Glutamatergic neuron (in vitro differentiated cells): ENCODE data around the gene IL1RL1. TPM values are rescaled to one million over a fixed set of nuclear protein-coding genes. Genes with fewer than 3 reads are reported as not detected.

Source experiments
- DNase-seq: peaks from one replicate; pipeline ENCODE4 v3.0.0; 2022
- H3K27ac Mint-ChIP-seq: one replicate; pipeline ENCODE4 v1.8.0; 2020; ENCODE audit warnings: mild to moderate bottlenecking, mixed read lengths, inconsistent platforms; ENCODE audit not compliant: unreplicated experiment
- H3K27me3 Mint-ChIP-seq: one replicate; pipeline ENCODE4 v1.8.0; 2020; ENCODE audit warnings: mild to moderate bottlenecking, moderate library complexity, mixed read lengths, inconsistent platforms; ENCODE audit not compliant: unreplicated experiment
- H3K36me3 Mint-ChIP-seq: one replicate; pipeline ENCODE4 v1.8.0; 2020; ENCODE audit warnings: mild to moderate bottlenecking, mixed read lengths, inconsistent platforms; ENCODE audit not compliant: unreplicated experiment
- H3K4me1 Mint-ChIP-seq: one replicate; pipeline ENCODE4 v1.8.0; 2020; ENCODE audit warnings: mild to moderate bottlenecking, low read depth, mixed read lengths, inconsistent platforms; ENCODE audit not compliant: unreplicated experiment
- H3K4me3 Mint-ChIP-seq: one replicate; pipeline ENCODE4 v1.8.0; 2020; ENCODE audit warnings: mild to moderate bottlenecking, mixed read lengths, inconsistent platforms; ENCODE audit not compliant: unreplicated experiment
- H3K9me3 Mint-ChIP-seq: one replicate; pipeline ENCODE4 v1.8.0; 2020; ENCODE audit warnings: mild to moderate bottlenecking, moderate library complexity, mixed read lengths, inconsistent platforms; ENCODE audit not compliant: unreplicated experiment
- CTCF ChIP-seq: fragments of 200-600 bp; sonication (generic); IDR thresholded peaks from one replicate; pipeline ENCODE4 v1.5.0; 2021; ENCODE audit not compliant: partially characterized antibody, unreplicated experiment
- total RNA-seq: library from RNA; stranded (reverse); fragmentation: NEBNext Ultra II Directional; extraction: Animal tissue kit (Norgen Biotek cat#: 25700); gene quantifications from one replicate; pipeline ENCODE4 v1.2.1, GENCODE V29; 2021; ENCODE audit not compliant: unreplicated experiment

The IL1RL1 gene
- total RNA-seq, 1 donor from 2014 or later = not detected

- Mint-ChIP-seq H3K36me3 (no peaks in the 10 kb centered on the region), H3K4me1 (no peaks in the 10 kb centered on the region)
Observed at GRCh38 chr2:102392096-102392495, 80.7 kb downstream of the IL1RL1 start.

GRCh38 chr2:102392942-102393341 lies 81.6 kb downstream of the IL1RL1 start:
- no peaks in the 10 kb centered on the region for H3K36me3 Mint-ChIP-seq
- no peaks in the 10 kb centered on the region for H3K9me3 Mint-ChIP-seq
- H3K4me1 Mint-ChIP-seq = no peaks in the 10 kb centered on the region
- no peak overlapping the region for H3K4me3 Mint-ChIP-seq
- no peaks in the 10 kb centered on the region for H3K27me3 Mint-ChIP-seq
- TF ChIP-seq CTCF = no peak
- no peak overlapping the region for H3K27ac Mint-ChIP-seq
- no peak for DNase-seq

More at GRCh38 chr2:102392096-102392495, 80.7 kb downstream of the IL1RL1 start:
- no peak overlapping the region for H3K4me3 Mint-ChIP-seq
- no peaks in the 10 kb centered on the region for H3K27me3 Mint-ChIP-seq
- no peak for TF ChIP-seq CTCF
- DNase-seq = no peak
- no peaks in the 10 kb centered on the region for H3K9me3 Mint-ChIP-seq
- no peak overlapping the region for H3K27ac Mint-ChIP-seq

- no peak for DNase-seq
- H3K4me1 Mint-ChIP-seq = no peaks in the 10 kb centered on the region
- no peaks in the 10 kb centered on the region for H3K36me3 Mint-ChIP-seq
- TF ChIP-seq CTCF = no peak
- H3K27me3 Mint-ChIP-seq = no peaks in the 10 kb centered on the region
- H3K9me3 Mint-ChIP-seq = no peaks in the 10 kb centered on the region
- no peak overlapping the region for H3K4me3 Mint-ChIP-seq
- H3K27ac Mint-ChIP-seq = no peak overlapping the region
Observed at GRCh38 chr2:102396012-102396411, 84.6 kb downstream of the IL1RL1 start.

- no peak overlapping the region for H3K27ac Mint-ChIP-seq
- no peaks in the 10 kb centered on the region for H3K36me3 Mint-ChIP-seq
- no peaks in the 10 kb centered on the region for H3K4me1 Mint-ChIP-seq
- H3K9me3 Mint-ChIP-seq = no peaks in the 10 kb centered on the region
- no peak overlapping the region for H3K4me3 Mint-ChIP-seq
- DNase-seq = no peak
- TF ChIP-seq CTCF = no peak
- H3K27me3 Mint-ChIP-seq = no peaks in the 10 kb centered on the region
Observed at GRCh38 chr2:102397209-102397608, 85.8 kb downstream of the IL1RL1 start.

GRCh38 chr2:102399499-102400141 lies 88.3 kb downstream of the IL1RL1 start:
- no peak for DNase-seq
- no peaks in the 10 kb centered on the region for H3K9me3 Mint-ChIP-seq
- no peaks in the 10 kb centered on the region for H3K27me3 Mint-ChIP-seq
- H3K4me3 Mint-ChIP-seq = no peak overlapping the region
- no peaks in the 10 kb centered on the region for H3K36me3 Mint-ChIP-seq
- H3K4me1 Mint-ChIP-seq = no peaks in the 10 kb centered on the region
- no peak overlapping the region for H3K27ac Mint-ChIP-seq
- no peak for TF ChIP-seq CTCF
